ENCODE measurements around the gene FBLN1.

The FBLN1 gene

DNA sequence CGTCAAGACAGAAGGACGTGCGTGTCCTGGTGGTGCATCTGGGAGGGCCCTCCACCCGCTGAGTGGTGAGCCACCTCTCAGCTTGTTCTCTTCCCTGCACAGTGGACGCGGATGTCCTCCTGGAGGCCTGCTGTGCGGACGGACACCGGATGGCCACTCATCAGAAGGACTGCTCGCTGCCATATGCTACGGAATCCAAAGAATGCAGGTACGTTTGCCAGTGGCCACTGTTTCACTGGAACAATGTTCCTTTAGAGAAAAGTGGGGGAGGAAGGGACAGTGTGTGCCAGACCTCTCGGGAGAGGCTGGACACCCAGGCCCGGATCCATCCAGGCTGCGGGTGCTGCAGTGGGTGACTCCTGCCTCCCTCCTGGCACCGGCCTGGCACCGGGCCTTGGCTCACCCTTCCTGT, 15.9 kb downstream of the FBLN1 start:
- Histone ChIP-seq H3K9me3 (ENCODE audit: control insufficient read depth, insufficient read depth, low read depth, low read length) (no peaks in the 10 kb centered on the region), H3K4me3 (ENCODE audit: low read depth, low read length) (no peak overlapping the region), H3K4me1 (ENCODE audit: control insufficient read depth, insufficient read depth, low read length) (no peaks in the 10 kb centered on the region), H3K27ac (ENCODE audit: extremely low read depth, low read depth, low read length) (no peak overlapping the region), H3K36me3 (ENCODE audit: control insufficient read depth in 2 of 2, insufficient read depth in 1 of 2, low read length in 2 of 2) (peaks cover 0 to 66% of the 10 kb centered on the region in 2 experiments; a peak in 1 of 3 replicates)
- POLR2A ChIA-PET = no interaction called here
- CTCF ChIA-PET = interaction anchor here (0.6 to 1.0 kb wide), 2 partner anchors 14 to 27 kb away, joined by 3 to 5 read pairs; no protein-coding TSS in a partner anchor
- TF ChIP-seq MZF1 (tag by site-specific recombination; IDR thresholded peaks at IDR 0.05; ENCODE audit: borderline replicate concordance) (no peak), SALL2 (tag by site-specific recombination; IDR thresholded peaks at IDR 0.05; ENCODE audit: borderline replicate concordance) (no peak), BCL6B (tag by site-specific recombination; IDR thresholded peaks at IDR 0.05) (no peak), ZNF10 (tag by site-specific recombination; IDR thresholded peaks at IDR 0.05) (no peak), SP7 (tag by site-specific recombination; IDR thresholded peaks at IDR 0.05) (no peak), ZNF169 (tag by site-specific recombination; IDR thresholded peaks at IDR 0.05) (no peak), ZNF335 (tag by site-specific recombination; conservative IDR thresholded peaks at IDR 0.05) (no peak), ZBTB11 (tag by site-specific recombination; conservative IDR thresholded peaks at IDR 0.05; ENCODE audit: low read depth) (no peak), ZNF362 (tag by site-specific recombination; IDR thresholded peaks at IDR 0.05) (no peak), ZNF121 (tag by site-specific recombination; IDR thresholded peaks at IDR 0.05) (no peak), TCF7L2 (IDR thresholded peaks at IDR 0.05; ENCODE audit: borderline replicate concordance, low read depth, low read length) (no peak)
- TF ChIP-seq, protein P1, sequence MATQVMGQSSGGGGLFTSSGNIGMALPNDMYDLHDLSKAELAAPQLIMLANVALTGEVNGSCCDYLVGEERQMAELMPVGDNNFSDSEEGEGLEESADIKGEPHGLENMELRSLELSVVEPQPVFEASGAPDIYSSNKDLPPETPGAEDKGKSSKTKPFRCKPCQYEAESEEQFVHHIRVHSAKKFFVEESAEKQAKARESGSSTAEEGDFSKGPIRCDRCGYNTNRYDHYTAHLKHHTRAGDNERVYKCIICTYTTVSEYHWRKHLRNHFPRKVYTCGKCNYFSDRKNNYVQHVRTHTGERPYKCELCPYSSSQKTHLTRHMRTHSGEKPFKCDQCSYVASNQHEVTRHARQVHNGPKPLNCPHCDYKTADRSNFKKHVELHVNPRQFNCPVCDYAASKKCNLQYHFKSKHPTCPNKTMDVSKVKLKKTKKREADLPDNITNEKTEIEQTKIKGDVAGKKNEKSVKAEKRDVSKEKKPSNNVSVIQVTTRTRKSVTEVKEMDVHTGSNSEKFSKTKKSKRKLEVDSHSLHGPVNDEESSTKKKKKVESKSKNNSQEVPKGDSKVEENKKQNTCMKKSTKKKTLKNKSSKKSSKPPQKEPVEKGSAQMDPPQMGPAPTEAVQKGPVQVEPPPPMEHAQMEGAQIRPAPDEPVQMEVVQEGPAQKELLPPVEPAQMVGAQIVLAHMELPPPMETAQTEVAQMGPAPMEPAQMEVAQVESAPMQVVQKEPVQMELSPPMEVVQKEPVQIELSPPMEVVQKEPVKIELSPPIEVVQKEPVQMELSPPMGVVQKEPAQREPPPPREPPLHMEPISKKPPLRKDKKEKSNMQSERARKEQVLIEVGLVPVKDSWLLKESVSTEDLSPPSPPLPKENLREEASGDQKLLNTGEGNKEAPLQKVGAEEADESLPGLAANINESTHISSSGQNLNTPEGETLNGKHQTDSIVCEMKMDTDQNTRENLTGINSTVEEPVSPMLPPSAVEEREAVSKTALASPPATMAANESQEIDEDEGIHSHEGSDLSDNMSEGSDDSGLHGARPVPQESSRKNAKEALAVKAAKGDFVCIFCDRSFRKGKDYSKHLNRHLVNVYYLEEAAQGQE (tag by site-specific recombination; IDR thresholded peaks at IDR 0.05) = no peak
- TF ChIP-seq, protein P2, sequence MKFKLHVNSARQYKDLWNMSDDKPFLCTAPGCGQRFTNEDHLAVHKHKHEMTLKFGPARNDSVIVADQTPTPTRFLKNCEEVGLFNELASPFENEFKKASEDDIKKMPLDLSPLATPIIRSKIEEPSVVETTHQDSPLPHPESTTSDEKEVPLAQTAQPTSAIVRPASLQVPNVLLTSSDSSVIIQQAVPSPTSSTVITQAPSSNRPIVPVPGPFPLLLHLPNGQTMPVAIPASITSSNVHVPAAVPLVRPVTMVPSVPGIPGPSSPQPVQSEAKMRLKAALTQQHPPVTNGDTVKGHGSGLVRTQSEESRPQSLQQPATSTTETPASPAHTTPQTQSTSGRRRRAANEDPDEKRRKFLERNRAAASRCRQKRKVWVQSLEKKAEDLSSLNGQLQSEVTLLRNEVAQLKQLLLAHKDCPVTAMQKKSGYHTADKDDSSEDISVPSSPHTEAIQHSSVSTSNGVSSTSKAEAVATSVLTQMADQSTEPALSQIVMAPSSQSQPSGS (tag by site-specific recombination; IDR thresholded peaks at IDR 0.05; ENCODE audit: low read depth) = no peak

DNA sequence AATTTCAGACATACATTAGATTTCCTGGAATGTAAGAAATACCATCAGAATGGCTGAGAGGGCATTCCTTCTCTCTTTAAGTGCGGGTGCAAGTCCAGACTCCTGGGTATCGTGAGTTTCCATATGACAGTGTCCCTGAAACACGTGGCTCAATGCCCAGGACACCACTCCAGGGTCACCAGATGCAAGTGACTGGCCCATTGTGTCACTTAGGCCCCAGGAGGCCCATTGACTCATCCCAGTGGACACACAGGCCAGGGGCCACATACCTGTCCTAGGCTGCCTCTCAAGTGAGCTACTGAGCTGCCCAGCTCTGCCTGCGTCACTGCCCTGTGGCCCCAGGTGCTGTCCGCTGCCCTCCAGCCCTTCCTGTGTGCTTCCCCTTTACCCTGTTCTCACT, 18.5 kb downstream of the FBLN1 start:
- H3K27ac ChIP-seq (ENCODE audit: extremely low read depth, low read depth, low read length) = no peak overlapping the region
- H3K4me1 ChIP-seq (ENCODE audit: control insufficient read depth, insufficient read depth, low read length) = no peaks in the 10 kb centered on the region
- H3K9me3 ChIP-seq (ENCODE audit: control insufficient read depth, insufficient read depth, low read depth, low read length) = no peaks in the 10 kb centered on the region
- peaks cover 0 to 77% of the 10 kb centered on the region in 2 experiments; a peak in 1 of 3 replicates for H3K36me3 ChIP-seq (ENCODE audit: control insufficient read depth in 2 of 2, insufficient read depth in 1 of 2, low read length in 2 of 2)
- POLR2A ChIA-PET = no interaction called here
- CTCF ChIA-PET = no interaction called here
- H3K4me3 ChIP-seq (ENCODE audit: low read depth, low read length) = no peak overlapping the region
- no peak for TF ChIP-seq ZNF677 (tag by site-specific recombination; IDR thresholded peaks at IDR 0.05)
- TF ChIP-seq ZNF707 (tag by site-specific recombination; IDR thresholded peaks at IDR 0.05) = no peak
- TF ChIP-seq ZNF266 (tag by site-specific recombination; IDR thresholded peaks at IDR 0.05; ENCODE audit: low read depth) = no peak
- TF ChIP-seq ZNF394 (tag by site-specific recombination; IDR thresholded peaks at IDR 0.05; ENCODE audit: borderline replicate concordance) = no peak
- no peak for TF ChIP-seq ZBTB7A (tag by site-specific recombination; IDR thresholded peaks at IDR 0.05; ENCODE audit: low read depth)
- TF ChIP-seq ZFP37 (tag by site-specific recombination; IDR thresholded peaks at IDR 0.05) = no peak
- TF ChIP-seq ZBTB1 (tag by site-specific recombination; IDR thresholded peaks at IDR 0.05) = no peak
- no peak for TF ChIP-seq ZNF248 (tag by site-specific recombination; IDR thresholded peaks at IDR 0.05)
- TF ChIP-seq ZNF138 (tag by site-specific recombination; IDR thresholded peaks at IDR 0.05; ENCODE audit: borderline replicate concordance) = no peak
- TF ChIP-seq OVOL3 (tag by site-specific recombination; IDR thresholded peaks at IDR 0.05) = no peak
- TF ChIP-seq ZNF223 (tag by site-specific recombination; IDR thresholded peaks at IDR 0.05) = no peak
- no peak for TF ChIP-seq ZNF274 (IDR thresholded peaks at IDR 0.05; ENCODE audit: low read length)
- TF ChIP-seq ZNF274 (tag by site-specific recombination; IDR thresholded peaks at IDR 0.05; ENCODE audit: borderline replicate concordance) = no peak

Measured in HEK293 (cell line).